NCI-H187 treated with DMSO at 0.1 percent for 48 hours (cell line): ENCODE data around the gene APOM.

Experiments
- DNase-seq: peaks from one replicate; lab custom pipeline; 2025; lab: John Stamatoyannopoulos, UW

Gene APOM

GRCh38 chr6:31705931-31706330, 50.2 kb downstream of the APOM start:
- DNase-seq: no peak

GRCh38 chr6:31706599-31706998, 50.9 kb downstream of the APOM start, which contains the start of gene LY6G6F:
Gene LY6G6F, plus strand, starts transcription at chr6:31706866. Its CDS starts 41 bp downstream, at chr6:31706907.
- no peak for DNase-seq

- no peak for DNase-seq
Measured at GRCh38 chr6:31707701-31708100, 52.0 kb downstream of the APOM start.
